GM19239 (cell line): ENCODE data around the gene COLGALT1.
"Not testable (repeated sequence)": the region's sequence is repeated elsewhere in the genome, so short reads cannot be mapped to it uniquely, and the experiment has no call there.

Source experiments
- DNase-seq: peaks from one replicate; pipeline ENCODE4 v3.0.0; 2011; ENCODE audit warnings: low spot score; ENCODE audit not compliant: insufficient read length
- FAIRE-seq: peaks from 2 replicates; lab custom pipeline; 2011; peaks lifted over from hg19 to GRCh38; lab: Jason Lieb, UNC

Gene COLGALT1

DNA sequence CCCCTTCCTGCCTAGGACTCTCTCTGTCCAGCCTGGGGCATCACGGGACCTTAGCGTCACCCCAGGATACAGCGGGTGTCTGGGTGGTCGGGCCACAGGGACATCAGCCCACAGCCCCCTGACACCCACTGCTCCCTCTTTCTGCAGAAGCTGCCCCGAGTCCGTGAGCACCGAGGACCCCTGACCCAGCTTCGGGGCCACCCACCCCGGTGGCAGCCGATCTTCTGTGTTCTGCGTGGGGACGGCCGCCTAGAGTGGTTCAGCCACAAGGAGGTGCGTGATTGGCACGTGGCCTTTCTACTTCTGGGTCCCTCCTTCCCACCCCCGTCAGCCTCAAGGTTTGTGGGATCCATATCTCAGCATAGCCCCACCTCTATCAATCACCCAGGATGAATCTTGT is 23.3 kb upstream of the COLGALT1 start:
- no peak for FAIRE-seq

DNA sequence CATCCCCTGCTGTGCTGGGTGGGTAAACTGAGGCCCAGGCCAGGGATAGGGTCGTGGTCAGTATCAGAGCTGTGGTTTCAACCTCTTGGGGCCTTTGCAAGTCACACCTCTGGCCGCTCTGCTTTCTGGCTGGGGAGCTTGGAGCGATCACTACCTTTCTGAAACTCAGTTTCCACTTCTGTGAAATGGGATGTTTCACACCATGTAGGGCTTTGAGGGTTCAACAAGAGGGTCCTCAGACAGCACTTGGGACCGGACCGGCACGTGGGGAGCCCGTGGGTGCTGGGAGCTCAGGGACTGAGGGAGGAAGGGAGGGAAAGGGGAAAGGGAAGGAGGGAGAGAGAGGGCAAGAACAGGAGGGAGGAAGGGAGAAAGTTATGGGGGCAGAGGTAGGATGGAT is 22.9 kb upstream of the COLGALT1 start:
- DNase-seq (no peak), FAIRE-seq (no peak)

More for the DNA sequence above, 23.3 kb upstream of the COLGALT1 start:
- DNase-seq, result no peak

DNA sequence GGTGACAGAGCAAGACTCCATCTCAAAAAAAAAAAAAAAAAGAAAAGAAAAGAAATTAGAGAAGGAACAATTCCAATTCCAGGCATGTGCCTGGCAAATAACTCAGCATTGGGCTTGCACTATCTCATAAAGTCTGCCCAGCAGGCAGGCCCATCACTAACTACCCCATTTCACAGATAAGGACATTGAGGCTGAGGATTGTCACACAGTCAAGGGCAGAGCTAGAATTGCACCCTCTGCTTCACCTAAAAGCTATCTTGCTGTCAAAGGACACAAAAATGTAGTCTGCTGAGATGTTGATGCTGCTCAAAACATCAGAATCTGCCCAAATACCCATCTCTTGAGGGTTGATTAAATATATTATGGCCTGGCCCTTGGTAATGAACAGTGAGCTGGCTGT is 20.7 kb upstream of the COLGALT1 start:
- DNase-seq, result no peak
- no peak for FAIRE-seq

DNA sequence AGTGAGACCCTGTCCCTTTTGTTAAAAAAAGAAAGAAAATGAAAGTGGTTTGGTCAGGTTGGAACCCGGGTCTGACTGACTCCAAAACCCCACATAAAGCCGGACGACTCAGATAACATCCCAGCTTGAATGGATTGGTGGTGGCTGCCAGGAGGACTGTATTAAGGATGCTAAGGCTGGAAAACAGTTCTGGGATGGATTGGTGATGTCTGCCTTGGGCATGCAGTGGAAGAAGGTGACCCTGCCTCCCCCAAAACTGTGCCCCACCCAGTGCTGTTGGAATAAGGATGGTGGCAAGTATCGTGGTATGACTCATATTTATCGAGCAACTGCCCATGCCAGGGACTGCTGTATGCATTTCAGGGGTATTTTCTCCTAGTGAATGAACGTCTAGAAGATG is 18.5 kb upstream of the COLGALT1 start:
- DNase-seq (no peak), FAIRE-seq (no peak)

DNA sequence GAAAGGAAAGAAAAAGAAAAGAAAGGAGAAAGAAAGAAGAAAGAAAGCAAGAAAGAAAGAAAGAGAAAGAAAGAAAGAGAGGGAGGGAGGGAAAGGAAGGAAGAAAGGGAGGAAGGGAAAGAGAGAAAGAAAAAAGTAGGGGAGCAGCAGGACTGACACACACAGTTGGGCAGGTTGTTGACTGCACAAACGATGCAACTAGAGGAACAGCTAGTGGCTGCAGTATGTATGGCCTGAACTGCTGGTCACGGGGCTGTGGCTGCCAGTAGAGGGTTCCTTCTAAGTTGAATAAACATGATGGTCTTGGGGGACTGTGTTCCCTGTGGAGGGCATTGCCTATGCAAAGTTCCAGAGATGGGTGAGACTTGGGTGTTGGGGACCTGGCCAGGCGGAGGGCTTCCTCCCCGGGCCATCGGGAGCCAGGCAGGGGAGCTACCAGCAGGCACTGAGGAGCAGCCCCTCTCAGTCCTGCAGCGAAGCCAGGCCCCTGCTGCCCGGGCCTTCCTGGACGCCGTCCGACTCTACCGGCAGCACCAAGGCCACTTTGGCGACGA is 16.7 kb upstream of the COLGALT1 start:
- FAIRE-seq, result peak; percentile 59

DNA sequence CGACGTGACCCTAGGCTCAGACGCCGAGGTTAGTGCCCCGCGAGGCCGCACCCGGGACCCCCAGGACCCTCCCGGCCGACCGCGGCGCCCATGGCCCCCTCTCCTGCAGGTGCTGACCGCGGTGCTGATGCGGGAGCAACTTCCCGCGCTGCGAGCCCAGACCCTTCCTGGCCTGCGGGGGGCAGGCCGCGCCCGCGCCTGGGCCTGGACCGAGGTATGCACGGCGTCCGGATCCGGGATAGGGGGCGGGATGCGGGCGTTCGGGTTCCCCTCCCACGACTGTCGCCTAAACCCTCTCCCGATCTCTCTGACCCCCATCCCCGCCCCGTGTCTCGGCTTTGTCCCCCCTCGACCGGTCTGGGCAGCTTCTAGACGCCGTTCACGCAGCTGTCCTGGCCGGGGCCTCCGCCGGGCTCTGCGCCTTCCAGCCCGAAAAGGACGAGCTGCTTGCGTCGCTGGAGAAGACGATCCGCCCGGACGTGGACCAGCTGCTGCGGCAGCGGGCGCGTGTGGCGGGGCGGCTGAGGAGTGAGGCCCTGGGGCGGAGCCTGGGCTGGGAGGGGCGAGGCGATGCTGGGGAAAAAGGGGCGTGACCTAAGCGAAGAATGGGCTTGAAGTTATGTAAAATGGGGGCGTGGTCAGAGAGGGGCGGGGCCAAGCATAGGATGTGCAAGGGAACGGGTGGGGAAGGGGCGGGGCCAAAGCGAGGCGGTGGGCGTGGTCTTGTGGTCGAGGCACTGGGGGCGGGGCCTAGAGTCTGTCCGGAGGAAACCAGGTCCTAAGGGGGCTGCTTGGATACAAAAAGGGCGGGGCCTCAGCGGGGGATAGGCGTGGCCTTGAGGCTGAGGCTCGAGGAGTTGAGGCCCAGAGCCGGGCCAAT is 16.0 kb upstream of the COLGALT1 start:
- DNase-seq, result peak; percentile 81
- peak; percentile 96 for FAIRE-seq

More for the DNA sequence above, 16.7 kb upstream of the COLGALT1 start:
- no peak for DNase-seq

DNA sequence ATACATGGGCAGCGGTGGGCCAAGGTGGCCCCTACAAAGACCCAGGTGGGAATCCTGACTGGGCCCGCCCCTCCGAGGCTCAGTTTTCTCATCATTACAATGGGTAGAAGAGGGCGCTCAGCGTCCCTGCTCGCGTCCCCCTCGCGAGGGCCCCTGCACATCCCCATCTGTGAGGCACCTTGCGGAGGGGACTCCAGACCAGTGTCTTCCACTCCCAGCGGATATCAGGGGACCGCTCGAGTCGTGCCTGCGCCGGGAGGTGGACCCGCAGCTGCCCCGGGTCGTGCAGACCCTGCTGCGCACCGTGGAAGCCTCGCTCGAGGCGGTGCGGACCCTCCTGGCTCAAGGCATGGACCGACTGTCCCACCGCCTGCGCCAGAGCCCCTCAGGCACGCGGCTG is 15.3 kb upstream of the COLGALT1 start:
- DNase-seq (no peak), FAIRE-seq (no peak)

DNA sequence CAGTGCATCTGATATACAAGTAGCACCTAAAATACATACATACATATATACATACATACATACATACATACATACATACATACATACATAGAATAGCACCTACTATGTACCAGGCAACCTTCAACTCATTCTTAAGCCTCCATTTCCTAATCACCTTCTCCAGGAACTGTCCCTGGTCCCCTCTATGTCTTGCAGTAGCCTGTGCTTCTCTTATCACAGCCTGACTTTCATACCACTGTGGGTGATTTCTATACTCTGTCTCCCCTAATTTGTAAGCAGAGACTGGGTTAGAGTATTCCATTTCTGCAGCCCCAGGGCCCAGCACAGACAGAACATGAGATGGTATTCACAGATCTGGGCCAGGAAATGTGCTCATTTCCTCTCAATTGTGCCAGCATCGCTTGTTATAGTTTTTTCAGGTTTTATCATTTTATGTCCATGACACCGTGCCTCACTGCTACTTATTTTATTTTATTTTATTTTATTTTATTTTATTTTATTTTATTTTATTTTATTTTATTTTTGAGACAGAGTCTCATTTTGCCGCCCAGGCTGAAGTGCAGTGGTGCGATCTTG is 14.2 kb upstream of the COLGALT1 start:
- DNase-seq (no peak), FAIRE-seq (no peak)

DNA sequence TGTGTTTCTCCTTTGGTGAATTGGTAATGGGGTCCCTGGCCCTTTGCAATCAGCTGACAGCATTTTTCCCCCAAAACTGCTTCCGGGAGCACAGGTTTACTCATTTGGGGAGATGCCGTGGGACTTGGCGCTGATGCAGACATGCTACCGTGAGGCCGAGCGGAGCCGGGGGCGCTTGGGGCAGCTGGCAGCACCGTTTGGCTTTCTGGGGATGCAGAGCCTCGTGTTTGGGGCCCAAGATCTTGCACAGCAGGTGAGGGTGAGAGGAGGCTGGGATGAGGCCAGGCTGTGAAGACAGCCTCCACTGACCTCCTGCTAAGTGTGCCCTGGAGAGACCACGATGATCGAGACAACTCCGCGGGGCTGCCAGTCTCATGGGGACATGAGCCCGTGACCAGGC is 13.4 kb upstream of the COLGALT1 start:
- FAIRE-seq, result no peak
- DNase-seq, result no peak

DNA sequence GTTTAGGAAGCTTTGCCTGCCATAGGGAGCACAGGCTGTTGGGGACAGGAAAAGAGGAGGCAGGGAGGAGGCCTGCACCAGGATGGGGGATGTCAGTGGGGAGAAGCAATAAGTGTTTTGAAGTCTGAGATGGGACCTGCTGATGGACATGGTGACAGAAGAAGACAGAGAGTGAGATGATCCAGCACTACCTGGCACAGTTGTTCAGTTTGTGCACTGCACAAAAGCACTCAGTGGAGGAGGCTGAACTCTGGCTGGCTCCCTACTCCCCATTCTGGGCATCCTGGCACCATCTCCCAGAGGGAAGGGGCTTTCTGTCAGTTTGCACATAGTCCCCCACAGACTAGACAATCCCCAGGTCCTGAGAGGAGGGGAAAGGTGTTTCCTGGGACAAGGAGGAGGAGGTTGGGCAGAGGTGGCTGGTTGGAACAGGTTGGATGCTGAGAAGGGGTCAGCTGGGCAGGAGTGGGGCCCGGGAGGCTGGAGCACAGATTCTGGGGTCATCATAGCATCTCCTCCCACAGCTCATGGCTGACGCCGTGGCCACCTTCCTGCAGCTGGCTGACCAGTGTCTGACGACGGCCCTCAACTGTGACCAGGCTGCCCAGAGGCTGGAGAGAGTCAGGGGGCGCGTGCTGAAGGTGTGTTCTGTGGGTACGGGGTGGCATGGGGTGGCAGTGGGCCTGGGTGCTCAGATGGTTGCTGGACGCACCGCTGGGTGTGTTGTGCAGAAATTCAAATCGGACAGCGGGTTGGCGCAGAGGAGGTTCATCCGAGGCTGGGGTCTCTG is 12.5 kb upstream of the COLGALT1 start:
- DNase-seq (no peak), FAIRE-seq (no peak)

DNA sequence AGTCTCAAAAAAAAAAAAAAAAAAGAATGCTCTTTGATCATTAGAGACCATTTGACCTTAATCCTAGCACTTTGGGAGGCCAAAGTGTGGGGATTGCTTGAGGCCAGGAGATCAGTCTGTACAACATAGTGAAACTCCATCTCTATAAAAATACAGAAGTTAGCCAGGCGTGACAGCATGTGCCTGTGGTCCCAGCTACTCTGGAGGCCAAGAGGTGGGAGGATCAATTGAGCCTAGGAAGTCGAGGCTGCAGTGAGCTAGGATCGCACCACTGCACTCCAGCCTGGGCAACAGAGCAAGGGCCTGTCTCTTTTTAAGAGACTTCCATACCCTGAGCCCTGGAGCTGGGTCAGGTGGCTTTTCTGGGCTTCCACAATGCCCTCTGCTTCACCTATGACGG is 11.5 kb upstream of the COLGALT1 start:
- DNase-seq (no peak), FAIRE-seq (no peak)

DNA sequence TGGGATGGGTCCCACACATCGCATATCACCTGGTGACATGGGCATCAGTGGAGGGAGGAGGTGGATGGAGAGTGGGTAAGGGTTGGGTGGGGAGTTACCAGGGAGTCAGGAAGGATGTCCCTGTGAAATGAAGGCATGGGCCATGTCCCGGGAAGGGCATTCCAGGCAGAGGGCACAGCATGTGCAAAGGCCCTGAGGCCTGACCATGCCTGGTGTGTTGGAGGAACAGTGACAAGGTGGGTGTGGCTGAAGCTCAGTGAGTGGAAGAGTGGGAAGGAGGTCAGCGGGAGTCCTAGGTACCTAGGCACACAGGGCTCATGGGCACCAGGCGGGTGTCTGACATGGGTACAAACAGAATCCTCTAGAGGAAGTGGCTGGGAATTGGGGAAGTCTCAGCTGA is 11.0 kb upstream of the COLGALT1 start:
- FAIRE-seq (no peak), DNase-seq (no peak)

DNA sequence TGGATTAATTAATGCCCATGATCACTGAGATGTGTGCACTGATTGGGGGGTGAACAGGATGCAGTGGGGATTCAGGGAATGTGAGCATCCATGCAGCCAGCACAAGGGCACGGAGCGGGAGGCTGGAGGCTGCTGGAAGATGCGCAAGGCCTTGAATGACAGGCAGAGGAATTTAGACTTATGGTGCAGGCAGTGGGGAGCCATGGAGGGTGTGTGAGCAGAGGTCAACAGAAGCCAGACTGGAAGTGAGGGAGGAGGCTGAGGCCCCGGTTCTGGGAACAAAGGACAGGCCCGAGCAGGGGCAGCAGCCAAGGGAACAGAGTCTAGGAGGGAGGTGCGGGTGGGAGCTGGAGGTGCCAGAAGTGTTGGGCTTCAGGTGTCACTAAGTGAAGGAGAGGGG is 7.3 kb upstream of the COLGALT1 start:
- FAIRE-seq (no peak), DNase-seq (no peak)

DNA sequence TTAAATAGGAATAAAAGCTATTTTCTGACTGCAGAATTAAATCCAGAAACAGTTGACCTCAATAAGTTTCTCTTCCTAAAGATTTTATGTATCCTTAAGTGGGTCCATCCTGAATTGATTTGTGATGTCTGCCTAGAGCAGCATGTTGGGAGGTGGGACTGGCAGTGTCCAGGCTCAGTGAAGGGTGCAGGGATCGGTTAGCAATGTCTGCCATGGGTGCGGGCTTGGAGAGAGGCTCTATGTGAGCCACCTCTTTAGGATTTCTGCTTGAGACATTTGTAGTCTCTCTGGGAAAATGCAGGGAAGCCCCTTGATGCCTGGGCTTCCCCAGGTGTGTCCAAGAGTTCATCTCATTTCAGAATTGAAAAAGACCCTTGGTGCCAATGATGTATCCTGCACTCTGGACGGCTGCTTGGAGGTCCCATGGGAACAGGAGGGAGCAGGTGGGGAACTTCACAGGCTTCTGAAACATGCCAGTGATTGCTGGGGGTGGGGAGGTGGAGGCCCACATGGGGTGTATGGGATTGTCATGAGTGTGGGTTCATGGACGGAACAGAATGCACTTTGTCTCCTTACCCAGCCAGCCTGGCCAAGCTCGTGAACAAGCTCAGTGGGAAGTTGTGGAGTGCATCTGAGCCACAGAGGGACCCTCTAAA is 6.2 kb upstream of the COLGALT1 start:
- no peak for DNase-seq

DNA sequence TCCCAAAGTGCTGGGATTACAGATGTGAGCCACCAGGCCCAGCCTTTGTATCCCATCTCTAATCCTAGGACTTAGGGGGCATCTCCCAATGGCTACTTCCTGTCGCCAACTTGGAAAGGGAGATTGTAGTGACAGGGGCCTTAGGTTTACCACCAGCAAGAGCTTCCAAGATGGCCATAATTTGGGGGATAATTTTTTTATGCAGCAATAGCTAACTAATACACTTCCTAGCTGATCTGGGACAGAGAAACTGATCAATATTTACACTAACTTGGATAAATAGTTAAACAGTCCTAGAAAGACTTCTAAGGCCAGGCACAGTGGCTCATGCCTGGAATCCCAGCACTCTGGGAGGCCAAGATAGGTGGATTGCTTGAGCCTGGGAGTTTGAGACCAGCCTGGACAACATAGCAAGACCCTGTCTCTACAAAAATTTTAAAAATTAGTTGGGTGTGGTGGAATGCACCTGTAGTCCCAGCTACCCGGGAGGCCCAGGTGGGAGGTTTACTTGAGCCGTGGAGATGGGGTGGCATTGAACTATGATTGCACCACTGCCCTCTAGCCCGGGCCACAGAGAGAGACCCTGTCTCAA is 5.3 kb upstream of the COLGALT1 start:
- DNase-seq, result no peak
- FAIRE-seq, result no peak

More for the DNA sequence above, 6.2 kb upstream of the COLGALT1 start:
- FAIRE-seq, result no peak

DNA sequence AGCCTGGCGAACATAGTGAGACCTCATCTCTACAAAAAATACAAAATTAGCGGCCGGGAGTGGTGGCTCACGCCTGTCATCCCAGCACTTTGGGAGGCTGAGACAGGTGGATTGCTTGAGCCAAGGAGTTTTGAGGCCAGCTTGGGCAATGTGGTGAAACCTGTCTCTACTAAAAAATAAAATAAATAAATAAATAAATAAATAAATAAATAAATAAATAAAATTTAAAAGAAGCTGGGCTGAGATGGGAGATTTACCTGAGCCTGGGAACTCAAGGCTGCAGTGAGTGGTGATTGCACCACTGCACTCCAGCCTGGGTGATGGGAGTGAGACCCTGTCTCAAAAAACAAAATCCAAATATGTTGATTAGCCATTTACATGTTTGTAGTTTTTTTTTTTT is 2.7 kb upstream of the COLGALT1 start:
- FAIRE-seq, DNase-seq: not testable (repeated sequence)

DNA sequence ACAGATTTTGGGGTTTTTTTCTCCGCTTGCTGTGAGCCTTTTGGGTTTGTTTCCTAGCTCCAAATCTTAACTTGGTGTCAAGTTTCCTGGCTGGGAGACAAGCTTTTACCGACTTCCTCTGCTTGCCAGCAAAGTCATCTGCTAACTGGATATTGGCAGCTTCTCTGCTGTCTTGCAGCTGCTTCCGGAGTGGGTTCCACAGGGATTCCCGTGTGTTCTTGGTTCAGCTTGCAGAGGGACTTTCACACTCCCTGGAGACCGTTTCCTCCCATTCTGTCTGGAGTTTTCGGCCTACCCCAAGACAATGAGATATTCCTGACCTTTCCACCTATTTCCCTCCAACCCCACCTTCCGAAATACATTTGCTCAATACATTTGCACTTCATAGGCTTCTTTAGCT is 2.2 kb upstream of the COLGALT1 start:
- DNase-seq (no peak), FAIRE-seq (no peak)

DNA sequence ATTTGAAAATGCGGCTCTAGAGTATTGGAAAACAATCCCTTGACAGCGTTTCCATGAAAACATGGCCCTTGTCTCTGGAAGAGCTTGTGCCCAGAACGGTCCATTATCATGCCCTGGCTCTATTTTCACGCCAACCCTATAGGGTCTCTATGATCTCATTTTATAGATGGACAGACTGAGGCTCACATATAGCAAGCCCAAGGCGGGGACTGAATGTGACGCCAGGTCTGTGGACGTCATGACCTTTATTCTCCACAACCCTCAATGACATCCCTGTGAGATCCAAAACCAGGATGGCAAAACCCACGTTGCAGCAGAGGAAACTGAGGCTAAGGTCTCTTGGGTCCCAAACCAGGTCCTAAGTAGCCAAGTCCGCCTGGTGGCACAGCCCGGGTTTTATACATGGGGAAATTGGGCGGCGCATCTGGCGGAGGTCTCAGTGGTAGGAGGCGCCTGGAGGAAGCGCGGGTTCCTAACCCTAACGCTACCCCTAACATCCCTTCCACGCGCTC is 425 bp upstream of the COLGALT1 start:
- FAIRE-seq, result peak; percentile 85
- no peak for DNase-seq

DNA sequence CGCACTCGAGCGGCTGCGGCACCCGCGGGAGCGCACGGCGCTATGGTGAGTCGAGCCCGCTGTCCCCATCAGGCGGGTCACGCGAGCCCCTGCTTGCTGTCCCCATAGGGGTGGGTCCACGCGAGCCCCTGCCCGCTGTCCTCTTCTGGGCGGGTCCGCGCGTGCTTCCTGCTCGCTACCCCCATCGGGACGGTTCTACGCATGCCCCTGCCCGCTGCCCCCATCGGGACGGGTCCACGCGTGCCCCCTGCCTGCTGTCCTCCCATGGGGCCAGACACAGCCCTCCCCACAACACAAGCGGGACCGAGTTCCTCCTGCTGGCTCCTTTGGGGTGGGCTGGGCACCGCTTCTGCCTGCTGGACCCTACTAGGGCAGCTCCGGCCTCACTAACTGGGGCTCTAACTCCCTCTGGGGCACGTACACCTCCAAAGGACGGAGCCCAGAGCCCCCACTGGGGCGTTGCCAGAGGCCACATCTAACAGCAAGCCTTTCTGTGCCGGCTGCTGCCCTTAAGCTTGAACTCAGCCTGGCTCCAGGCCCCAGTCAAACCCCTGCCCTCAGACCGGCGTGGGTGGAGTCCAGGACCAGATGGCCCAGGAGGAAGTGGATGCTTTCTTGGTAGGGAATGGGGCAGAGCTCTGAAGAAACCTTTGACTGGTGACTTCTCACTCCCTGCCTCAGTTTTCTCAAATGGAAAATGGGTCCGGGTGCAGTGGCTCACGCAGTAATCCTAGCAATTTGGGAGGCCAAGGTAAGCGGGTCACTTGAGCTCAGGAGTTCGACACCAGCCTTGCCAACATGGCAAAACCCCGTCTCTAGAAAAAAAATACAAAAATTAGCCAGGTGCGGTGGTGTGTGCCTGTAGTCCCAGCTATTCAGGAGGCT is 722 bp downstream of the COLGALT1 start:
- no peak for FAIRE-seq
- DNase-seq, result peak; percentile 41
